Kidney (tissue), 14 donors: ENCODE data around the gene SRRM2. TPM values are rescaled to one million over a fixed set of nuclear protein-coding genes. Genes with fewer than 3 reads are reported as not detected.

Experiments
- DNase-seq, 5 donors: peaks; one replicate each; pipeline ENCODE4 v3.0.0-alpha.2; 2013 to 2020
- FAIRE-seq: peaks from 2 replicates; lab custom pipeline; 2012; peaks lifted over from hg19 to GRCh38; lab: Jason Lieb, UNC
- H3K27ac ChIP-seq, 2 donors: one replicate each; pipeline ENCODE4 v1.7.0; 2013; ENCODE audit warnings: low read depth in 2 of 2, low read length in 2 of 2, inconsistent platforms in 1 of 2
- H3K27me3 ChIP-seq: one replicate; pipeline ENCODE4 v1.7.1; 2013; ENCODE audit warnings: low read length, inconsistent platforms; ENCODE audit not compliant: control insufficient read depth, insufficient read depth
- H3K36me3 ChIP-seq, 3 donors: one replicate each; pipeline versions ENCODE4 v1.7.0 to v1.7.1; 2013; ENCODE audit warnings: low read length in 3 of 3, control low read depth in 1 of 3, inconsistent platforms in 1 of 3; ENCODE audit not compliant: insufficient read depth in 3 of 3, control insufficient read depth in 2 of 3
- H3K4me1 ChIP-seq, 3 donors: one replicate each; pipeline versions ENCODE4 v1.7.0 to v1.7.1; 2013; ENCODE audit warnings: low read length in 3 of 3, inconsistent platforms in 1 of 3, low read depth in 1 of 3; ENCODE audit not compliant: control insufficient read depth in 2 of 3, insufficient read depth in 2 of 3
- H3K4me3 ChIP-seq, 3 donors: one replicate each; pipeline versions ENCODE4 v1.7.0 to v1.8.1; 2013; ENCODE audit warnings: low read length in 3 of 3, control low read depth in 1 of 3, inconsistent platforms in 1 of 3
- H3K9ac ChIP-seq, 3 donors: one replicate each; pipeline versions ENCODE4 v1.7.0 to v1.7.1; 2013; ENCODE audit warnings: low read length in 3 of 3, control low read depth in 1 of 3, inconsistent platforms in 1 of 3
- H3K9me3 ChIP-seq, 3 donors: one replicate each; pipeline versions ENCODE4 v1.7.0 to v1.7.1; 2013; ENCODE audit warnings: low read length in 3 of 3, control low read depth in 1 of 3, inconsistent platforms in 1 of 3; ENCODE audit not compliant: control insufficient read depth in 2 of 3, insufficient read depth in 1 of 3
- CTCF ChIP-seq: IDR thresholded peaks from 3 replicates; pipeline ENCODE4 v1.5.1; 2012; ENCODE audit warnings: mild to moderate bottlenecking, moderate library complexity, borderline replicate concordance; ENCODE audit not compliant: insufficient read depth; ENCODE audit errors: extremely low read depth
- intact Hi-C: fragments of 100-400 bp; cut with DNase I; formaldehyde crosslinking; loops from one replicate; pipeline ENCODE4 v1.11.1; 2022
- polyA plus RNA-seq: library from polyadenylated mRNA; stranded (reverse); fragments of 350-450 nt; fragmentation: Illumina TruSeq; extraction: RNeasy Lipid Tissue Mini Kit (QIAGEN cat#74804); gene quantifications from one replicate; pipeline ENCODE4 v1.2.3, GENCODE V29; 2014; ENCODE audit warnings: low read depth, low replicate concordance; ENCODE audit not compliant: insufficient read depth
- total RNA-seq: library from RNA; stranded (reverse); fragmentation: NEBNext Ultra II Directional; extraction: Animal tissue kit (Norgen Biotek cat#: 25700); gene quantifications from one replicate; pipeline ENCODE4 v1.2.1, GENCODE V29; 2021
- donor health status: control.
- donor health status: control.
- donor health status: control.
- donor health status: control.
- donor health status: control.
- donor health status: DM: yes; HTN: yes; CAD: no.
- donor health status: Normal renal cell carcinoma (clear cell type).

Gene SRRM2
- total and polyA plus RNA-seq, 2 donors from 2014 or later = 386 to 621 TPM

- H3K4me3 ChIP-seq = no peak overlapping the region
- intact Hi-C loops = no loop called here
- H3K9ac ChIP-seq = no peak overlapping the region
- no peaks in the 10 kb centered on the region for H3K27me3 ChIP-seq
- DNase-seq (peak in 1 of 5 donors; percentile 66), FAIRE-seq (no peak)
- TF ChIP-seq CTCF = no peak
- peaks cover 28 to 92% (median 72%) of the 10 kb centered on the region in 3 donors for H3K36me3 ChIP-seq
- H3K4me1 ChIP-seq = no peaks in the 10 kb centered on the region
- H3K9me3 ChIP-seq = no peaks in the 10 kb centered on the region
- H3K27ac ChIP-seq = no peak overlapping the region
Measured at GRCh38 chr16:2767140-2767731, 14.8 kb downstream of the SRRM2 start.

- FAIRE-seq = no peak
Measured at GRCh38 chr16:2767891-2768290, 15.5 kb downstream of the SRRM2 start.

GRCh38 chr16:2768403-2769089 is 16.1 kb downstream of the SRRM2 start:
- DNase-seq = peak in 2 of 5 donors; percentile 38 to 66
- Histone ChIP-seq H3K4me1 (no peaks in the 10 kb centered on the region), H3K36me3 (peaks cover 15 to 78% (median 59%) of the 10 kb centered on the region in 3 donors), H3K9me3 (no peaks in the 10 kb centered on the region), H3K4me3 (no peak overlapping the region), H3K27me3 (no peaks in the 10 kb centered on the region), H3K9ac (no peak overlapping the region), H3K27ac (no peak overlapping the region)
- no peak for TF ChIP-seq CTCF
- intact Hi-C loops = no loop called here
- FAIRE-seq = no peak

More at GRCh38 chr16:2767891-2768290, 15.5 kb downstream of the SRRM2 start:
- no peak overlapping the region for H3K27ac ChIP-seq
- peak in 1 of 5 donors; percentile 57 for DNase-seq
- no peak overlapping the region for H3K9ac ChIP-seq
- H3K4me1 ChIP-seq = no peaks in the 10 kb centered on the region
- H3K9me3 ChIP-seq = no peaks in the 10 kb centered on the region
- H3K27me3 ChIP-seq = no peaks in the 10 kb centered on the region
- no peak overlapping the region for H3K4me3 ChIP-seq
- intact Hi-C loops = no loop called here
- peaks cover 22 to 85% (median 65%) of the 10 kb centered on the region in 3 donors for H3K36me3 ChIP-seq
- no peak for TF ChIP-seq CTCF
